Small intestine (tissue), 7 donors: ENCODE results near the gene SPTBN4. TPM values are rescaled to one million over a fixed set of nuclear protein-coding genes. Genes with fewer than 3 reads are reported as not detected.
A peak's percentile ranks its signal among the peaks of the same experiment; 100 is the strongest.
"Not testable (repeated sequence)": the region's sequence is repeated elsewhere in the genome, so short reads cannot be mapped to it uniquely, and the experiment has no call there.

ENCODE experiments used
- DNase-seq, 2 donors: peaks; one replicate each; pipeline versions ENCODE4 v3.0.0 to v3.0.0-alpha.2; 2013
- FAIRE-seq: peaks from 2 replicates; lab custom pipeline; 2012; peaks lifted over from hg19 to GRCh38; lab: Jason Lieb, UNC
- H3K27ac ChIP-seq, 3 donors: one replicate each; pipeline ENCODE4 v1.5.1; 2013; ENCODE audit warnings: low read length in 2 of 3, mild to moderate bottlenecking in 2 of 3, control low read depth in 1 of 3, inconsistent platforms in 1 of 3, low read depth in 1 of 3, moderate library complexity in 1 of 3
- H3K27me3 ChIP-seq, 3 donors: one replicate each; pipeline ENCODE4 v1.6.1; 2013; ENCODE audit warnings: low read length in 3 of 3, inconsistent platforms in 1 of 3; ENCODE audit not compliant: control insufficient read depth in 3 of 3, insufficient read depth in 3 of 3
- H3K36me3 ChIP-seq, 3 donors: one replicate each; pipeline ENCODE4 v1.6.1; 2013; ENCODE audit warnings: low read length in 3 of 3, inconsistent platforms in 1 of 3, low read depth in 1 of 3, mild to moderate bottlenecking in 1 of 3, moderate library complexity in 1 of 3; ENCODE audit not compliant: control insufficient read depth in 3 of 3, insufficient read depth in 2 of 3
- H3K4me1 ChIP-seq, 3 donors: one replicate each; pipeline ENCODE4 v1.6.1; 2013; ENCODE audit warnings: low read length in 2 of 3, inconsistent platforms in 1 of 3, low read depth in 1 of 3, mild to moderate bottlenecking in 1 of 3, moderate library complexity in 1 of 3; ENCODE audit not compliant: control insufficient read depth in 3 of 3, insufficient read depth in 2 of 3
- H3K4me3 ChIP-seq, 3 donors: one replicate each; pipeline ENCODE4 v1.5.1; 2013; ENCODE audit warnings: low read length in 3 of 3, control low read depth in 1 of 3, inconsistent platforms in 1 of 3, low read depth in 1 of 3, mild to moderate bottlenecking in 1 of 3, moderate library complexity in 1 of 3
- H3K9me3 ChIP-seq, 2 donors: one replicate each; pipeline ENCODE4 v1.6.1; 2013; ENCODE audit warnings: low read depth in 1 of 2, low read length in 1 of 2; ENCODE audit not compliant: control insufficient read depth in 2 of 2, insufficient read depth in 1 of 2
- WGBS, 3 donors: extraction: QIAGEN DNeasy Blood & Tissue Kit; methylation state at CpG; one replicate each; pipeline ENCODE4 v1.1.7; 2013; 5-methylcytosine and 5-hydroxymethylcytosine counted together
- polyA plus RNA-seq, 4 donors: library from polyadenylated mRNA; stranded (reverse) in 3 of 4; unstranded in 1 of 4; fragments of 200-250 nt in 3 of 4; fragments of 120-200 nt in 1 of 4; gene quantifications; one replicate each; pipeline versions ENCODE4 v1.2.1 to v1.2.3, GENCODE V29; 2013
- donor health status: healthy with polysubstance abuse.
- donor health status: control.
- donor health status: control.
- donor health status: Bipolar disorder and iron deficiency.
- donor health status: healthy.

Gene SPTBN4
- polyA plus RNA-seq, 4 donors = 1.1 to 2.0 (median 1.8) TPM; not detected in 1

GRCh38 chr19:40519352-40520322 lies 52.8 kb downstream of the SPTBN4 start:
- Histone ChIP-seq H3K27ac (no peak overlapping the region), H3K4me3 (no peak overlapping the region), H3K36me3 (no peaks in the 10 kb centered on the region), H3K4me1 (peaks cover 0 to 8% (median 0%) of the 10 kb centered on the region in 3 donors), H3K9me3 (no peaks in the 10 kb centered on the region), H3K27me3 (peaks cover 0 to 40% (median 4%) of the 10 kb centered on the region in 3 donors)
- peak in 1 of 2 donors; percentile 36 for DNase-seq
- FAIRE-seq = no peak
- 14 to 21% (median 15%) methylated on average over 67 to 91 of the region's 91 CpGs for WGBS, 3 donors

GRCh38 chr19:40521276-40521675 lies 54.5 kb downstream of the SPTBN4 start:
- WGBS, 3 donors = 78 to 81% (median 79%) methylated on average over 8 of the region's 8 CpGs
- Histone ChIP-seq H3K4me3 (no peak overlapping the region), H3K4me1 (peaks cover 0 to 8% (median 0%) of the 10 kb centered on the region in 3 donors), H3K9me3 (no peaks in the 10 kb centered on the region), H3K27me3 (peaks cover 0 to 36% (median 4%) of the 10 kb centered on the region in 3 donors), H3K36me3 (no peaks in the 10 kb centered on the region), H3K27ac (no peak overlapping the region)
- DNase-seq (no peak), FAIRE-seq (no peak)

- not testable (repeated sequence) for H3K27ac ChIP-seq, H3K36me3 ChIP-seq, H3K4me3 ChIP-seq, H3K4me1 ChIP-seq, H3K9me3 ChIP-seq, DNase-seq, FAIRE-seq
- 65 to 81% (median 79%) methylated on average over 6 of the region's 6 CpGs for WGBS, 3 donors
- H3K27me3 ChIP-seq = peaks cover 0 to 32% (median 4%) of the 10 kb centered on the region in 3 donors
Measured at GRCh38 chr19:40521900-40522299, 55.1 kb downstream of the SPTBN4 start.

DNA sequence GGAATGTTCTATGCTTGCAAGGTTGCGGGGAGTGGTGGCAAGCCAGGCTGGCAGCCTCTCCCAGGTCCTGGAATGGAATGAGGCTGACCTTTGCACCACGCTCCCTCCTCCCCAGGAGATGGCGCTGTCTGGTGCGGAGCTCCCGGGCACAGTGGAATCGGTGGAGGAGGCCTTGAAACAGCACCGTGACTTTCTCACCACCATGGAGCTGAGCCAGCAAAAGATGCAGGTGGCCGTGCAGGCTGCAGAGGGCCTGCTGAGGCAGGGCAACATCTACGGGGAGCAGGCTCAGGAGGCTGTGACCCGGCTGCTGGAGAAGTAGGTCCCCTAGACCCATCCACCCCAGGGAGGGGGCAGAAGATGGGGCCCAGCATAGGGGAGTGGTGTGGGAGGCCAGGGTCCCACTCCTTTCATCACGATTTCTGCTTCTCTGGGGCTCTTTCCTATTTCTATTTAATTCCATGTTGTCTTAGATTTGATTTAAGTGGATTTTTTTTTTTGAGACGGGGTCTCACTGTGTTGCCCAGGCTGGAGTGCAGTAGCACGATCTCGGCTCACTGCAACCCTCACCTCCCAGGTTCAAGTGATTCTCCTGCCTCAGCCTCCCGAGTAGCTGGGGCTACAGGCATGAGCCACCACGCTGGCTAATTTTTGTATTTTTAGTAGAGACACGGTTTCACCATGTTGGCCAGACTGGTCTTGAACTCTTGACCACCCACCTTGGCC lies 56.7 kb downstream of the SPTBN4 start:
- Histone ChIP-seq H3K9me3 (no peaks in the 10 kb centered on the region), H3K27ac (peak overlapping the region in 1 of 3 donors; percentile 50), H3K36me3 (no peaks in the 10 kb centered on the region), H3K4me1 (peaks cover 0 to 8% (median 0%) of the 10 kb centered on the region in 3 donors), H3K4me3 (no peak overlapping the region), H3K27me3 (peaks cover 0 to 22% (median 4%) of the 10 kb centered on the region in 3 donors)
- 36 to 41% (median 40%) methylated on average over 17 of the region's 17 CpGs for WGBS, 3 donors
- FAIRE-seq = no peak
- peak; percentile 93 to 95 for DNase-seq

DNA sequence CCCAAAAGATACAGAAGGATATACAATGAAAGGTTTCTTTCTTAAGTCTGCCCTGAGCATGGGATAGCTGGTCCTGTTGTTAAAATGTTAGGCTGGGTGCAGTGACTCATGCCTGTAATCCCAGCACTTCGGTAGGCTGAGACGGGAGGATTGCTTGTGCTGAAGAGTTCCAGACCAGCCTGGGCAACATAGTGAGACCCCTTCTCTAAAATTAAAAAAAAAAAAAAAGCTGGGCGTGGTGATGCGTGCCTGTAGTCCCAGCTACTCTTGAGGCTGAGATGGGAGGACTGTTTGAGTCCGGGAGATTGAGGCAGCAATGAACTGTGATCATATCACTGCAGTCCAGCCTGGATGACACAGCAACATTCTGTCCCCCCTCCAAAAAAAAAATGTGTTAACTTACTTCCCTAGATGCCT lies 57.3 kb downstream of the SPTBN4 start:
- 65 to 73% (median 72%) methylated on average over 5 of the region's 5 CpGs for WGBS, 3 donors
- H3K4me3 ChIP-seq = no peak overlapping the region
- FAIRE-seq (no peak), DNase-seq (no peak)
- H3K36me3 ChIP-seq = no peaks in the 10 kb centered on the region
- peaks cover 0 to 8% (median 0%) of the 10 kb centered on the region in 3 donors for H3K4me1 ChIP-seq
- H3K27ac ChIP-seq = no peak overlapping the region
- H3K9me3 ChIP-seq = no peaks in the 10 kb centered on the region
- peaks cover 0 to 15% (median 3%) of the 10 kb centered on the region in 3 donors for H3K27me3 ChIP-seq

GRCh38 chr19:40524655-40525054 lies 57.9 kb downstream of the SPTBN4 start:
- H3K4me1 ChIP-seq = peaks cover 0 to 12% (median under 1%) of the 10 kb centered on the region in 3 donors
- peaks cover 0 to 13% (median 0%) of the 10 kb centered on the region in 3 donors for H3K27me3 ChIP-seq
- no peaks in the 10 kb centered on the region for H3K36me3 ChIP-seq
- 85 to 96% (median 90%) methylated on average over 3 of the region's 3 CpGs for WGBS, 3 donors
- DNase-seq = no peak
- no peaks in the 10 kb centered on the region for H3K9me3 ChIP-seq
- H3K27ac ChIP-seq = no peak overlapping the region
- FAIRE-seq = no peak
- no peak overlapping the region for H3K4me3 ChIP-seq

GRCh38 chr19:40525234-40526051 lies 58.6 kb downstream of the SPTBN4 start:
- no peaks in the 10 kb centered on the region for H3K9me3 ChIP-seq
- DNase-seq (no peak), FAIRE-seq (no peak)
- H3K36me3 ChIP-seq = no peaks in the 10 kb centered on the region
- H3K27me3 ChIP-seq = peaks cover 0 to 8% (median 0%) of the 10 kb centered on the region in 3 donors
- H3K4me3 ChIP-seq = no peak overlapping the region
- H3K27ac ChIP-seq = no peak overlapping the region
- 39 to 47% (median 44%) methylated on average over 12 of the region's 12 CpGs for WGBS, 3 donors
- H3K4me1 ChIP-seq = peaks cover 0 to 18% (median 3%) of the 10 kb centered on the region in 3 donors
